Adipose tissue (tissue), 3 donors: Measurements from ENCODE around the gene EFNB3. TPM values are rescaled to one million over a fixed set of nuclear protein-coding genes. Genes with fewer than 3 reads are reported as not detected.
A peak's percentile ranks its signal among the peaks of the same experiment; 100 is the strongest.

Experiments
- H3K27ac ChIP-seq: one replicate; pipeline ENCODE4 v1.5.1; 2013; ENCODE audit warnings: low read depth, low read length
- WGBS, 3 donors: extraction: QIAGEN DNeasy Blood & Tissue Kit; methylation state at CpG; one replicate each; pipeline ENCODE4 v1.1.7; 2013; 5-methylcytosine and 5-hydroxymethylcytosine counted together
- polyA plus RNA-seq, 3 donors: library from polyadenylated mRNA; stranded (reverse); fragments of 200-250 nt; gene quantifications; one replicate each; pipeline ENCODE4 v1.2.3, GENCODE V29; 2013
- donor health status: healthy with polysubstance abuse.
- donor health status: Bipolar disorder and iron deficiency.
- donor health status: healthy.

EFNB3 gene, protein sequence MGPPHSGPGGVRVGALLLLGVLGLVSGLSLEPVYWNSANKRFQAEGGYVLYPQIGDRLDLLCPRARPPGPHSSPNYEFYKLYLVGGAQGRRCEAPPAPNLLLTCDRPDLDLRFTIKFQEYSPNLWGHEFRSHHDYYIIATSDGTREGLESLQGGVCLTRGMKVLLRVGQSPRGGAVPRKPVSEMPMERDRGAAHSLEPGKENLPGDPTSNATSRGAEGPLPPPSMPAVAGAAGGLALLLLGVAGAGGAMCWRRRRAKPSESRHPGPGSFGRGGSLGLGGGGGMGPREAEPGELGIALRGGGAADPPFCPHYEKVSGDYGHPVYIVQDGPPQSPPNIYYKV
- 1 to 10 TPM in 1 of 3 donors, under 1 TPM in 2; 0.54 to 1.1 (median 0.89) TPM for polyA plus RNA-seq

GRCh38 chr17:7704601-7705268 is at the start of gene EFNB3:
TSS of gene EFNB3 (plus strand) at chr17:7705202. CDS start at chr17:7705599, 397 bp downstream.
- no peak within 1 kb of the TSS for H3K27ac ChIP-seq
- 1 to 2% (median 1%) methylated on average over 32 to 45 of the region's 45 CpGs for WGBS, 3 donors

- no peak overlapping the region for H3K27ac ChIP-seq
- 89 to 90% (median 90%) methylated on average over 17 of the region's 17 CpGs for WGBS, 3 donors
These were observed 49.5 kb upstream of the EFNB3 start for GRCh38 chr17:7655541-7655840.

GRCh38 chr17:7656958-7657609 is 47.9 kb upstream of the EFNB3 start:
- no peak overlapping the region for H3K27ac ChIP-seq
- WGBS, 3 donors: 35 to 61% (median 59%) methylated on average over 9 to 10 of the region's 10 CpGs

DNA sequence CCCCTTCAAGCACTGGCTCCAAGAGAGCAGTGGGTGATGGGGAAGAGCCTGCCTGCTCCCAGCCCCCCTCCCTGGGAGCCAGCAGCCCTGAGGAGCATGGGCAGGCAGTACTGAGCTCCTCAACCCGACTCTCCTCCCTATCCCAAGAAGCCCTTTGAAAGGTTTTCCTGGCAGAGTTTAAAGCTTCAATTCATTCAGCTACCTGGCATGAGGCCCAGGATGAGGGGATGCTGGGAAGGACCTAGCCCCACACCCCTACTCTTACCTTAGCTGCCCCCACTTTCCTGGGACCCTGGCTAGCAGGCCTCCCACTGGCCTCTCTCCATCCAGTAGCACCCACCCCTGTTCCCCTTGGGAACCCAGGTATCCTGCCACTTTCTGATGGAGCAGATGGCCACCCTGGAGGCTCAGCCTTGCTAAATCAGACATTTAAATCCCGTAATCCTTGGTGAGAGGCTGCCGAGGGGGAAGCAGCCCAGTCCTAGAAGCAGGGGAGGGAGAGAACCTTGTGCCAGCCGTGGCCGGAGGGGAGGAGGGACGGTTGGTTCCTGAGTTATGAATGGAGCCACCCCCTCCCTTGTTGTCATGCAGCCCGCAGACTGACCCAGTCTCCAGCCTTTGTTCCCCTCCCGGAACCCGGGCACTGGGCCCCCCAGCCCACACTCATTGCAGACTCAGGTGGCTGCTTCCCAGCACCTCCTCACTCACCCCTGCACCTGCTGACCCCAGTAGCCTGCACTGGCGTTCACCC is 37.2 kb upstream of the EFNB3 start:
- 65 to 78% (median 75%) methylated on average over 10 of the region's 10 CpGs for WGBS, 3 donors

GRCh38 chr17:7668482-7668881 is 36.5 kb upstream of the EFNB3 start:
- H3K27ac ChIP-seq: no peak overlapping the region
- 94 to 96% (median 94%) methylated on average over 7 of the region's 7 CpGs for WGBS, 3 donors

More for the DNA sequence above, 37.2 kb upstream of the EFNB3 start:
- no peak overlapping the region for H3K27ac ChIP-seq

GRCh38 chr17:7673239-7673638 is 31.8 kb upstream of the EFNB3 start:
- WGBS, 3 donors: 93 to 97% (median 93%) methylated on average over 2 of the region's 2 CpGs
- H3K27ac ChIP-seq: no peak overlapping the region

DNA sequence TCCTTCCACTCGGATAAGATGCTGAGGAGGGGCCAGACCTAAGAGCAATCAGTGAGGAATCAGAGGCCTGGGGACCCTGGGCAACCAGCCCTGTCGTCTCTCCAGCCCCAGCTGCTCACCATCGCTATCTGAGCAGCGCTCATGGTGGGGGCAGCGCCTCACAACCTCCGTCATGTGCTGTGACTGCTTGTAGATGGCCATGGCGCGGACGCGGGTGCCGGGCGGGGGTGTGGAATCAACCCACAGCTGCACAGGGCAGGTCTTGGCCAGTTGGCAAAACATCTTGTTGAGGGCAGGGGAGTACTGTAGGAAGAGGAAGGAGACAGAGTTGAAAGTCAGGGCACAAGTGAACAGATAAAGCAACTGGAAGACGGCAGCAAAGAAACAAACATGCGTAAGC is 30.1 kb upstream of the EFNB3 start:
- WGBS, 3 donors: 91 to 95% (median 92%) methylated on average over 14 of the region's 14 CpGs
- H3K27ac ChIP-seq: no peak overlapping the region

GRCh38 chr17:7676533-7676932 is 28.5 kb upstream of the EFNB3 start:
- WGBS, 3 donors: 74 to 90% (median 84%) methylated on average over 5 of the region's 5 CpGs
- no peak overlapping the region for H3K27ac ChIP-seq

DNA sequence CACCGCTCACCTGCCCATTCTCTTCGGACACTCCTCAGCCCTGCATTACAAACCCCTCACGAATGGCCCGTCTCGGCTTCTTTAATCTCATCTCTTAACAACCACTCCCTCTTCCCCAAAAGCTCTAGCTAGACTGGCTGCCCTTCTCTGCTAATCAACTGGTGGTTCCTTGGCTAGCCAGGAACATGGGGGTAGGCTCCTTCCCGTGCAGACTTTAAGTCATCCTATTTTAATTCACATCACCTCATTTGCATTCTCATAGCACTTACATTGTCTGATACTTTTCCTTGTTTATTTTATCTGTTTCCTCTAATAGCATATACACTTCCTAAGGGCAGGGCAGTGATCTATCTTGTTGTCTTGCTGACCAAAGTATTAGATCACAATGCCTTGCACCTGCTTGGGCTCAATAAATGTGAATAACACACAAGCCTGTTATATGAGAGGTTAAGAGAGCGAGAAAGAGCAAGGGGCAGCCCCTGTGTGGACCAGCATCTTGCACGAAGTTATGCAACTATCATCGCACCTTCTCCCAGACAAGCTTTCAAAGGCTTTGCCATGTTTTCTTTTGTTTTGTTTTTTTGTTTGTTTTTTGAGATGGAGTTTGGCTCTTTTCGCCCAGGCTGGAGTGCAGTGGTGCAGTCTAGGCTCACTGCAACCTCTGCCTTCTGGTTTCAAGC is 27.5 kb upstream of the EFNB3 start:
- H3K27ac ChIP-seq: no peak overlapping the region
- 80 to 82% (median 81%) methylated on average over 10 of the region's 10 CpGs for WGBS, 3 donors

DNA sequence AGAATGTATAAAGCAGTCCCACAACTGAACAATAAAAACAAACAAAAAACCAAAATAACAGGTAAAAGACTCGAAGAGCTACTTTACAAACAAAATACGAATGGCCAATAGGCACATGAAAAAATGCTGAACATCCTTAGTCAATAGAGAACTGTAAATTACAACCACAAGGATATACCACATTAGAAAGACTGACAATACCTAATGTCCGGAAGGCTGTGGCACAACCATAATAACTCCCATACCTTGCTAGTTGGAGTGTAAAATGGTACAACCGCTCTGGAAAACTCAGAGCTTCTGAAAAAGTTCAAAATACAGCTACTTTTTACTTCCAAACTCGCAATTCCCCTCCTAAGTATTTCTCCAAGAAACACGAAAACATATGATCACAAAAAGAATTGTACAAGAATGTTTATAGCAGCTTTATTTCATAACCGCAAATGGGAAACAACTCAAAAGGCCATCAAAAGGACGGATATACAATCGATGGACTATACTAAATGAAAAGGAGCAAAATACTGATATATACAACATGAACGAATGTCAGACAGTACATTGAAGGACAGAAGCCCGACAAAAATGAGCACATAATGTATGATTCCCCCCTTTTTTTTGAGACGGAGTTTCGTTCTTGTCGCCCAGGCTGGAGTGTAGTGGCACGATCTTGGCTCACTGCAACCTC is 20.0 kb upstream of the EFNB3 start:
- H3K27ac ChIP-seq: no peak overlapping the region
- WGBS, 3 donors: 46 to 70% (median 60%) methylated on average over 15 of the region's 15 CpGs

GRCh38 chr17:7685533-7686221 is 19.3 kb upstream of the EFNB3 start:
- H3K27ac ChIP-seq: no peak overlapping the region
- WGBS, 3 donors: 2 to 9% (median 7%) methylated on average over 44 of the region's 44 CpGs

DNA sequence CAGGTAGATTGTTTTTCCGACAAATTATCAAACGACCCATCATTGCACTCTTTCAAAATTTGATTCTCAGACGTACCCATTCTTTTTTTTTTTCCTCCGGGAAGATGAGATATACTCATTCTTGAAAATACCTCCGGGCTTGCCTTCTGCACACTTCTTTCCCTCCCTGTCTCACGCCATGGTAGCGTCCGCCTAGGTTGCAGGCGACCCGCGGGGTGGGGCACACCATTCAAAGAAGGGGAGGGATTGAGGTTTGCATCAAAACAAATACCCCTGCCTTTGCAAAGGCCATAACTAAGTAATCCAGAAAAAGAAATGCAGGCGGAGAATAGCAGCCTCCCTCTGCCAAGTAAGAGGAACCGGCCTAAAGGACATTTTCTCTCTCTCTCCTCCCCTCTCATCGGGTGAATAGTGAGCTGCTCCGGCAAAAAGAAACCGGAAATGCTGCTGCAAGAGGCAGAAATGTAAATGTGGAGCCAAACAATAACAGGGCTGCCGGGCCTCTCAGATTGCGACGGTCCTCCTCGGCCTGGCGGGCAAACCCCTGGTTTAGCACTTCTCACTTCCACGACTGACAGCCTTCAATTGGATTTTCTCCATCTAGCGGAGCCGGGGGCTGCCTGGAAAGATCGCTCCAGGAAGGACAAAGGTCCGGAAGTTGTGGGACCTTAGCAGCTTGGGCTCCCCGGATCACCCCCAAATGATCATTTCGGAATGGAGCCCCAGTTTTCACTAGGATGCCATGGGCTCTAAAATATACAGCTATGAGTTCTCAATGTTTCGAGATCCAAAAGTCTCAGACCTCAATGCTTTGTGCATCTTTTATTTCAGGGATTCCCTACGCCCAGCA is 18.6 kb upstream of the EFNB3 start:
- 0% methylated on average over 30 of the region's 30 CpGs for WGBS, 3 donors
- peak overlapping the region; percentile 98 for H3K27ac ChIP-seq

- WGBS, 3 donors: 0% methylated on average over 30 of the region's 30 CpGs
These were observed 17.7 kb upstream of the EFNB3 start, which contains the start of gene TP53 for GRCh38 chr17:7687072-7687907. TSS of gene TP53 (minus strand) at chr17:7687490. CDS start at chr17:7676594, 10,896 bp downstream.

DNA sequence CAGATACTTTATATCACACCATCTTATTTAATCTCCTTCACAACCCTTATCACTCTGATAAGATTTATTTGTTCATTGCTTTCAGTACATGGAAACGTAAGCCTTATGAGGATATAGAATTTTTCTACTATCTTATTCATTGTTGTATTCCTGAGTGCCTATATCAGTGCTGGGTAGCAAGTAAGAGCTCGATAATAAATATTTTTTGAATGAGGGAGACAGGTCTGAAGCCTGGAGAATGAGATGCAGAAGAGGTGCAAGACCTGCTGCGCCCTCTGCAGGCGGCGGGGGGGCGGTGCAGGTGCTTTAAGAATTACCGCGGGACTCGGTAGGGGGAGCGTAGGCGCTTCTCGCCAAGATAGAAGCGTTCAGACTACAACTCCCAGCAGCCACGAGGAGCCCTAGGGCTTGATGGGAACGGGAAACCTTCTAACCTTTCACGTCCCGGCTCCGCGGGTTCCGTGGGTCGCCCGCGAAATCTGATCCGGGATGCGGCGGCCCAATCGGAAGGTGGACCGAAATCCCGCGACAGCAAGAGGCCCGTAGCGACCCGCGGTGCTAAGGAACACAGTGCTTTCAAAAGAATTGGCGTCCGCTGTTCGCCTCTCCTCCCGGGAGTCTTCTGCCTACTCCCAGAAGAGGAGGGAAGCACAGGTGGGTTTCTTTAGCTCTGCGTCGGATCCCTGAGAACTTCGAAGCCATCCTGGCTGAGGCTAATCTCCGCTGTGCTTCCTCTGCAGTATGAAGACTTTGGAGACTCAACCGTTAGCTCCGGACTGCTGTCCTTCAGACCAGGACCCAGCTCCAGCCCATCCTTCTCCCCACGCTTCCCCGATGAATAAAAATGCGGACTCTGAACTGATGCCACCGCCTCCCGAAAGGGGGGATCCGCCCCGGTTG is 16.8 kb upstream of the EFNB3 start, which contains the start of gene WRAP53:
Gene WRAP53, plus strand, starts transcription at position 570 of the 900 bp plus-strand sequence. Its CDS starts 172 bp downstream, at position 742.
- H3K27ac ChIP-seq: peak within 1 kb of the TSS; percentile 98
- 0% methylated on average over 50 to 51 of the region's 51 CpGs for WGBS, 3 donors

More at GRCh38 chr17:7687072-7687907, 17.7 kb upstream of the EFNB3 start, which contains the start of gene TP53:
- H3K27ac ChIP-seq: peak within 1 kb of the TSS; percentile 98
